GM21526 (cell line): Measurements from ENCODE around the gene GMPS.

Experiments used
- ATAC-seq: cut with Tn5 transposase; IDR thresholded peaks from one replicate; pipeline ENCODE4 v1.9.1; 2021; ENCODE audit warnings: moderate library complexity; ENCODE audit not compliant: unreplicated experiment, low FRiP score

The GMPS gene

GRCh38 chr3:155989536-155989935 lies 119.1 kb downstream of the GMPS start:
- ATAC-seq = no peak

- no peak for ATAC-seq
These were observed 120.8 kb downstream of the GMPS start for GRCh38 chr3:155991212-155991611.

- no peak for ATAC-seq
These were observed 121.4 kb downstream of the GMPS start for GRCh38 chr3:155991847-155992246.
